ENCODE data around the gene CUBN. TPM values are rescaled to one million over a fixed set of nuclear protein-coding genes. Genes with fewer than 3 reads are reported as not detected.

The CUBN gene
- total and polyA plus RNA-seq, 10 of the 15 experiments (the other 5 are each of a cell fraction or from before 2014, with no cell fraction given) = under 0.01 to 0.14 (median 0.02) TPM; not detected in 6

- no peak overlapping the region for H3K4me3 ChIP-seq
- H3K4me1 ChIP-seq (ENCODE audit: control insufficient read depth, insufficient read depth, low read length) = no peaks in the 10 kb centered on the region
- 65% methylated on average over 9 of the region's 9 CpGs for WGBS (ENCODE audit: insufficient coverage, insufficient replicate concordance, low lambda C conversion rate, missing lambda C conversion rate)
- POLR2A ChIA-PET = no interaction called here
- no TSS peak for BruUV-seq (replicated peaks)
- no peaks in the 10 kb centered on the region for H4K20me1 ChIP-seq (ENCODE audit: control insufficient read depth, insufficient read depth)
- no peaks in the 10 kb centered on the region for H3K9me3 ChIP-seq (replicated peaks; ENCODE audit: control insufficient read depth, insufficient read depth, low read length)
- CTCF ChIA-PET = no interaction called here
- no peak for ATAC-seq
- FAIRE-seq = no peak
- SMC1A ChIA-PET (ENCODE audit: uncharacterized antibody, unreplicated experiment) = no interaction called here
- H2AFZ ChIP-seq (ENCODE audit: control insufficient read depth, low read depth, low read length) = no peak overlapping the region
- no peak for TF ChIP-seq MTA3 (IDR thresholded peaks at IDR 0.05; ENCODE audit: borderline replicate concordance, low read length)
- no peak for TF ChIP-seq USF2 (IDR thresholded peaks at IDR 0.05; ENCODE audit: borderline replicate concordance, low read depth, low read length)
- no peak for TF ChIP-seq IRF3 (IDR thresholded peaks at IDR 0.05)
- TF ChIP-seq CHD2 (IDR thresholded peaks at IDR 0.05; ENCODE audit: borderline replicate concordance, low read depth, low read length) = no peak
- no peak for TF ChIP-seq TBL1XR1 (IDR thresholded peaks at IDR 0.05; ENCODE audit: low read depth, low read length)
- no peak for TF ChIP-seq ZNF622 (IDR thresholded peaks at IDR 0.05)
- no peak for TF ChIP-seq SUZ12 (IDR thresholded peaks at IDR 0.05; ENCODE audit: unreplicated experiment)
- TF ChIP-seq PKNOX1 (IDR thresholded peaks at IDR 0.05) = no peak
- TF ChIP-seq ZBTB33 (IDR thresholded peaks at IDR 0.05) = no peak
- TF ChIP-seq ATF3 (IDR thresholded peaks at IDR 0.05; ENCODE audit: borderline replicate concordance, extremely low read depth, low read depth, low read length) = no peak
- no peak for TF ChIP-seq BHLHE40 (IDR thresholded peaks at IDR 0.05; ENCODE audit: borderline replicate concordance in 1 of 2, low read depth in 2 of 2, low read length in 1 of 2)
- no peak for TF ChIP-seq CEBPB (IDR thresholded peaks at IDR 0.05; ENCODE audit: borderline replicate concordance in 1 of 2, low read depth in 2 of 2, low read length in 2 of 2)
- no peak for TF ChIP-seq USF1 (IDR thresholded peaks at IDR 0.05; ENCODE audit: borderline replicate concordance, extremely low read length, insufficient read depth, low read depth, low read length)
- no peak for TF ChIP-seq YBX1 (IDR thresholded peaks at IDR 0.05)
- no peak for TF ChIP-seq HCFC1 (IDR thresholded peaks at IDR 0.05; ENCODE audit: low read length)
- no peak for TF ChIP-seq TCF12 (IDR thresholded peaks at IDR 0.05; ENCODE audit: low read depth, low read length)
- H3K9ac ChIP-seq (ENCODE audit: control insufficient read depth, insufficient read depth, low read length) = no peak overlapping the region
- intact Hi-C loops (cut with micrococcal nuclease; ENCODE audit: unreplicated experiment) (no loop called here), in situ Hi-C loops (cut with MboI) (no loop called here)
- no peaks in the 10 kb centered on the region for H3K79me2 ChIP-seq (ENCODE audit: control insufficient read depth, insufficient read depth, low read length)
- RAD21 ChIA-PET (ENCODE audit: unreplicated experiment) = no interaction called here
- no peaks in the 10 kb centered on the region for H3K36me3 ChIP-seq (ENCODE audit: control insufficient read depth in 2 of 2, insufficient read depth in 2 of 2, low read length in 1 of 2)
- no peaks in the 10 kb centered on the region; a peak in 1 of 4 replicates for H3K27me3 ChIP-seq (replicated peaks in 1 of 2; ENCODE audit: control insufficient read depth in 2 of 2, insufficient read depth in 2 of 2, low read length in 1 of 2)
- no peak overlapping the region for H3K27ac ChIP-seq (ENCODE audit: control insufficient read depth, insufficient read depth)
- H3K4me2 ChIP-seq (ENCODE audit: control insufficient read depth, insufficient read depth) = no peak overlapping the region
- DNase-seq (ENCODE audit: low read depth, low spot score) = no peak
Measured at GRCh38 chr10:17100586-17100985, 29.0 kb downstream of the CUBN start.

All from GM12878 (cell line).